Sigmoid colon (tissue), 4 donors: ENCODE data around the gene KRTAP9-1.

Experiments used
- EP300 ChIP-seq, 4 donors: sonication (generic); formaldehyde crosslinking; IDR thresholded peaks; one replicate each; pipeline ENCODE4 v1.6.1; 2017; ENCODE audit warnings: antibody characterized with exemption in 4 of 4
- POLR2A ChIP-seq, 2 donors: fragments of 450-650 bp; IDR thresholded peaks; one replicate each; pipeline ENCODE4 v1.6.1; 2016; ENCODE audit warnings: antibody characterized with exemption in 2 of 2, mild to moderate bottlenecking in 2 of 2, moderate library complexity in 2 of 2
- POLR2AphosphoS5 ChIP-seq, 4 donors: sonication (generic); formaldehyde crosslinking; IDR thresholded peaks; one replicate each; pipeline ENCODE4 v1.6.1; 2017; ENCODE audit warnings: antibody characterized with exemption in 4 of 4
- TF ChIP-seq, protein P1 (sequence below), 4 experiments: fragments of 450-650 bp in 3 of 4; fragments of 200-600 bp in 1 of 4; IDR thresholded peaks; one replicate each; pipeline ENCODE4 v1.5.1; 2016 to 2019; ENCODE audit warnings: antibody characterized with exemption in 4 of 4, mild to moderate bottlenecking in 3 of 4, moderate library complexity in 2 of 4

DNA sequence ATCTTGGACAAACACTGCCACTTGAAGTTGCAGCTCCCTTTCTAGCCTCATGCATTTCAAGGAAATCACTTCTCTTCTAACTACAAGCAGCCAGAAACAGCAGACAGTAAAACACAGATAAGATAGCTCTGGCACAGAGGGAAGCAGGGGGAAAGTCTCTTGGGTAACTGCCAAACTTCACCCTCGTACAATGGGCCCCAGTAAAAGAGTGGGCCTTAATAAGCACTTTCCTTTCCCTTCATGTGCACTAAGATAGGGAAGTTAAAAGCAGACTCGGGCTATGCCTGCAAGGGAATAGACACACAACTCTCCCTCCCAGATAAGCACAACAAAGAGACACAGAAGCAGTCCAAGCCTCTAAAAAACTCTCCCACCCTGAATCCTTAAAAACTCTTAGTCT, 35.8 kb upstream of the KRTAP9-1 start:
- TF ChIP-seq, protein P1, sequence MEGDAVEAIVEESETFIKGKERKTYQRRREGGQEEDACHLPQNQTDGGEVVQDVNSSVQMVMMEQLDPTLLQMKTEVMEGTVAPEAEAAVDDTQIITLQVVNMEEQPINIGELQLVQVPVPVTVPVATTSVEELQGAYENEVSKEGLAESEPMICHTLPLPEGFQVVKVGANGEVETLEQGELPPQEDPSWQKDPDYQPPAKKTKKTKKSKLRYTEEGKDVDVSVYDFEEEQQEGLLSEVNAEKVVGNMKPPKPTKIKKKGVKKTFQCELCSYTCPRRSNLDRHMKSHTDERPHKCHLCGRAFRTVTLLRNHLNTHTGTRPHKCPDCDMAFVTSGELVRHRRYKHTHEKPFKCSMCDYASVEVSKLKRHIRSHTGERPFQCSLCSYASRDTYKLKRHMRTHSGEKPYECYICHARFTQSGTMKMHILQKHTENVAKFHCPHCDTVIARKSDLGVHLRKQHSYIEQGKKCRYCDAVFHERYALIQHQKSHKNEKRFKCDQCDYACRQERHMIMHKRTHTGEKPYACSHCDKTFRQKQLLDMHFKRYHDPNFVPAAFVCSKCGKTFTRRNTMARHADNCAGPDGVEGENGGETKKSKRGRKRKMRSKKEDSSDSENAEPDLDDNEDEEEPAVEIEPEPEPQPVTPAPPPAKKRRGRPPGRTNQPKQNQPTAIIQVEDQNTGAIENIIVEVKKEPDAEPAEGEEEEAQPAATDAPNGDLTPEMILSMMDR (IDR thresholded peaks at IDR 0.05) = no peak
- TF ChIP-seq POLR2A (IDR thresholded peaks at IDR 0.05) (no peak), EP300 (IDR thresholded peaks at IDR 0.05) (no peak), POLR2AphosphoS5 (IDR thresholded peaks at IDR 0.05) (no peak)
